NCI-H1105 (cell line): ENCODE data around the gene NEDD4L.
A peak's percentile ranks its signal among the peaks of the same experiment; 100 is the strongest.
"Not testable (repeated sequence)": the region's sequence is repeated elsewhere in the genome, so short reads cannot be mapped to it uniquely, and the experiment has no call there.

ENCODE experiments used
- DNase-seq: peaks from one replicate; lab custom pipeline; 2025; lab: John Stamatoyannopoulos, UW

Gene NEDD4L

GRCh38 chr18:58043491-58044369, at the start of gene NEDD4L:
Gene NEDD4L (plus strand): TSS chr18:58044226. CDS start chr18:58044661, 435 bp downstream.
- DNase-seq: peak; percentile 85

- DNase-seq: no peak
These were observed 48.7 kb upstream of the NEDD4L start for GRCh38 chr18:57995331-57995730.

- not testable (repeated sequence) for DNase-seq
These were observed 47.1 kb upstream of the NEDD4L start for GRCh38 chr18:57996894-57997293.

- DNase-seq: no peak
These were observed 46.2 kb upstream of the NEDD4L start for GRCh38 chr18:57997820-57998219.

- no peak for DNase-seq
These were observed 45.6 kb upstream of the NEDD4L start for GRCh38 chr18:57998461-57998860.

GRCh38 chr18:58004317-58004716, 39.7 kb upstream of the NEDD4L start:
- DNase-seq: no peak

- no peak for DNase-seq
These were observed 39.0 kb upstream of the NEDD4L start for GRCh38 chr18:58005011-58005410.

GRCh38 chr18:58005885-58006523, 38.0 kb upstream of the NEDD4L start:
- DNase-seq: no peak

GRCh38 chr18:58009166-58009565, 34.9 kb upstream of the NEDD4L start:
- DNase-seq: no peak

GRCh38 chr18:58010265-58010664, 33.8 kb upstream of the NEDD4L start:
- no peak for DNase-seq

- DNase-seq: no peak
These were observed 31.7 kb upstream of the NEDD4L start for GRCh38 chr18:58012356-58012755.

- DNase-seq: no peak
These were observed 30.5 kb upstream of the NEDD4L start for GRCh38 chr18:58013241-58014211.

GRCh38 chr18:58015065-58015780, 28.8 kb upstream of the NEDD4L start:
- DNase-seq: no peak

GRCh38 chr18:58017267-58017666, 26.8 kb upstream of the NEDD4L start:
- no peak for DNase-seq

- DNase-seq: no peak
These were observed 23.4 kb upstream of the NEDD4L start for GRCh38 chr18:58020567-58021107.

- DNase-seq: no peak
These were observed 22.5 kb upstream of the NEDD4L start for GRCh38 chr18:58021504-58021903.

- no peak for DNase-seq
These were observed 20.9 kb upstream of the NEDD4L start for GRCh38 chr18:58023108-58023507.

- DNase-seq: no peak
These were observed 19.9 kb upstream of the NEDD4L start for GRCh38 chr18:58024139-58024538.

- DNase-seq: no peak
These were observed 18.8 kb upstream of the NEDD4L start for GRCh38 chr18:58025205-58025604.

GRCh38 chr18:58025733-58026132, 18.3 kb upstream of the NEDD4L start:
- no peak for DNase-seq

- no peak for DNase-seq
These were observed 17.6 kb upstream of the NEDD4L start for GRCh38 chr18:58026395-58026794.
